Stomach (tissue), 4 donors: ENCODE data around the gene MTO1.

Experiments used
- POLR2AphosphoS5 ChIP-seq, 3 donors: sonication (generic); formaldehyde crosslinking; IDR thresholded peaks; one replicate each; pipeline ENCODE4 v1.6.1; 2016; ENCODE audit warnings: antibody characterized with exemption in 3 of 3
- TF ChIP-seq, protein P1 (sequence below), 7 experiments: fragments of 450-650 bp in 4 of 7; fragments of 200-600 bp in 3 of 7; sonication (generic) in 3 of 7; IDR thresholded peaks; one replicate each; pipeline ENCODE4 v1.5.1; 2016 to 2019; ENCODE audit warnings: antibody characterized with exemption in 7 of 7, control low read depth in 2 of 7, mild to moderate bottlenecking in 1 of 7

DNA sequence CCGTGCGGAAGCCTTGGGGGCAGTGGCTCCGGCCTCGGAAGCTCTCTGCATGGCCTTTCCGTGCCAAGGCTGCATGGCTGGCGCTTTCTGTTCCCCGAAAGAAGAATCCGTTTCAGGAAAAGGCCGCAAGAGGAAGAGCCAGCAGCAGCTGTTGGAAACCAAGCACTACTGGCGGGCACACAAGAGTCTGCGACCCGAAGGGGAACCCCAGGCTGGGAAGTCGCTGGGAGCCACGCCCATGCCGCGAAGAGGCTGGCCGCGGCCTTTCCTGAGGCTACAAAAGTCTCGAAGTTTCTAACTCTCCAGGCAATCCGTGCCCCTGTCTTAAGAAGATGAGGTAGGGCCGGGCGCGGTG is 9.5 kb upstream of the MTO1 start, which contains the start of gene CGAS:
- TF ChIP-seq POLR2AphosphoS5 (IDR thresholded peaks at IDR 0.05), result peak in 2 of 3 donors; percentile 52 to 68
- TF ChIP-seq, protein P1, sequence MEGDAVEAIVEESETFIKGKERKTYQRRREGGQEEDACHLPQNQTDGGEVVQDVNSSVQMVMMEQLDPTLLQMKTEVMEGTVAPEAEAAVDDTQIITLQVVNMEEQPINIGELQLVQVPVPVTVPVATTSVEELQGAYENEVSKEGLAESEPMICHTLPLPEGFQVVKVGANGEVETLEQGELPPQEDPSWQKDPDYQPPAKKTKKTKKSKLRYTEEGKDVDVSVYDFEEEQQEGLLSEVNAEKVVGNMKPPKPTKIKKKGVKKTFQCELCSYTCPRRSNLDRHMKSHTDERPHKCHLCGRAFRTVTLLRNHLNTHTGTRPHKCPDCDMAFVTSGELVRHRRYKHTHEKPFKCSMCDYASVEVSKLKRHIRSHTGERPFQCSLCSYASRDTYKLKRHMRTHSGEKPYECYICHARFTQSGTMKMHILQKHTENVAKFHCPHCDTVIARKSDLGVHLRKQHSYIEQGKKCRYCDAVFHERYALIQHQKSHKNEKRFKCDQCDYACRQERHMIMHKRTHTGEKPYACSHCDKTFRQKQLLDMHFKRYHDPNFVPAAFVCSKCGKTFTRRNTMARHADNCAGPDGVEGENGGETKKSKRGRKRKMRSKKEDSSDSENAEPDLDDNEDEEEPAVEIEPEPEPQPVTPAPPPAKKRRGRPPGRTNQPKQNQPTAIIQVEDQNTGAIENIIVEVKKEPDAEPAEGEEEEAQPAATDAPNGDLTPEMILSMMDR (IDR thresholded peaks at IDR 0.05), result no peak
